Hepatic stellate cell (primary cell): Measurements from ENCODE around the gene CLASP1.
A peak's percentile ranks its signal among the peaks of the same experiment; 100 is the strongest.

Experiments used
- DNase-seq: peaks from one replicate; pipeline ENCODE4 v3.0.0; 2011; ENCODE audit warnings: low spot score

CLASP1 gene

DNA sequence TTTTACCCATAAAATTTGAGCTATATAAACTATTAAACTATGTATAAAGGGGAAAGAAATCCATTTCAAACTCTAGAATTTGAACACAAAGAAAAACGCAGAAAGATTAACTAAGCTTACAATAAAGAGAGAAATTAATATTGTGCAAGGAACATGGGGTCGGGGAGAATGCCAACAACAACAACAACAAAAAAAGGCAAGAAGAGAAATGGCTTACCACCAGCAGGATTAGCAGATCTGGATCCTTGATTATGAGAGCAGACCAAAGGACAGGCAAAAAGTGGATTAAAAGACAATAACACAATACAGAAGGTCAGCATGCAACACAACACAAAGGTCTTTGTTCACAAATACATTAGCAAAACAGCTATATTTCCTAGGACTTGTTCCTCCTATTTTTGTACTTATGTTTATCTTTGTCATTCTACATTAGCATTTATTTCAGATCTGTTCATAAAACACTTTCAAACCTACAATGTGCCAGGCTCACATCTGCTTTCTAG lies 222.0 kb downstream of the CLASP1 start:
- DNase-seq, result no peak

- no peak for DNase-seq
Observed at GRCh38 chr2:121420486-121420885, 228.8 kb downstream of the CLASP1 start.

DNA sequence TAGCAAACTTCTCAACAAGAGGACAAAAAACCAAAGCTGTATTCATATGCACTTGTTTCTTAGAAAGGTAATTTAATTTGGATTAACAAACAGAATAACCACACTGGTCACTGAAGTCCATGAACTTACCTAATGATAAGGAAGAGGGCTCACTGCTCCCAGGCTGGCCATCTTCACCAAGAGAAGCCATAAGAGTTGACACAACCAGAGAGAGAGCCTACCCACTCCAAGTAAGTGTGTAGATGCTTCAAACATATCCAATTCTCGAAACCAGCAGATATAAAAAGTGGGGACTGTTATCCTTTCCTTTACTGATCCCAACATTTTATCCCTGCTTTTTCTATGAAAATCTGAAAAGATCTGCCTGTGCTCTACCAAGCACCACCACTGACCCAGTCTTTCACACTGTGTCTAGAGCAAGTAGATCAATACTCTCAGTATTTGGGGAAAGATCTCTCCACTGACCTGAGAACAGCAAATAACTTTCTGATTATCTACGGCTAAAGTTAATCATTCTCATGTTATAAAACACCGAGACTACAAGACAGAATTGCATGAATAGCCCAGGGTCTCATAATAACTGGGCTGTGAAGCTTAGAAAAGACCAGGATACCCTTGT lies 230.1 kb downstream of the CLASP1 start:
- DNase-seq, result no peak

DNA sequence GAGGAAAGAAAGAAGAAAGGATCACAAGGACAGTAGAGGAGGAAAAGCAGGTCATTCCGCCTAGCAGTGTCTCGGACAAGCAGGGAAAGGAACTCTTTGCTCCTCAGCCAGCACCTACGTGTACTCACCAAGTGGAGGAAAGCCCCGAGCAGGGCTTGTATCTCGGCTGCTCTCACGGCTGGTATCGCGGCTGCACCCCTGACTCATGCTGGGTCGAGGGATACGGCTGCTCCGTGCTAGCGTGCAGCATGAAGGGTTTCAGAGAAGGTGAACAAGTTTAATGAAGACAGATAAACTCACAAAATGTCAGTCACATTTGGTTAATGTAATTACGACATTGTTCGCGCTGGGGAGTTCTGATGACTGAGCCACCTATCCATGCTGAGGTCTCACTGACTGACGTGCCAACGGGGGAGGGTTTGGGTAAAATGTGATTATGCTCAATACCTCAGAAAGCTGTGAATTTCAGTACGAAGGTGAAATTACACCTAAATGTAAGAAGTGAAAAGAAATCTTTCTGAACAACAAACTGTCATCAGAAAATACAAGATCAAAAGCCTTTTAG lies 230.7 kb downstream of the CLASP1 start:
- no peak for DNase-seq

- DNase-seq, result no peak
Observed at GRCh38 chr2:121417826-121418225, 231.4 kb downstream of the CLASP1 start.

GRCh38 chr2:121415727-121416126 lies 233.5 kb downstream of the CLASP1 start:
- DNase-seq, result no peak

GRCh38 chr2:121412349-121412748 lies 236.9 kb downstream of the CLASP1 start:
- no peak for DNase-seq

- no peak for DNase-seq
Observed at GRCh38 chr2:121409966-121410365, 239.3 kb downstream of the CLASP1 start.

GRCh38 chr2:121409388-121409787 lies 239.9 kb downstream of the CLASP1 start:
- DNase-seq, result no peak

- peak; percentile 24 for DNase-seq
Observed at GRCh38 chr2:121408641-121409040, 240.6 kb downstream of the CLASP1 start.

DNA sequence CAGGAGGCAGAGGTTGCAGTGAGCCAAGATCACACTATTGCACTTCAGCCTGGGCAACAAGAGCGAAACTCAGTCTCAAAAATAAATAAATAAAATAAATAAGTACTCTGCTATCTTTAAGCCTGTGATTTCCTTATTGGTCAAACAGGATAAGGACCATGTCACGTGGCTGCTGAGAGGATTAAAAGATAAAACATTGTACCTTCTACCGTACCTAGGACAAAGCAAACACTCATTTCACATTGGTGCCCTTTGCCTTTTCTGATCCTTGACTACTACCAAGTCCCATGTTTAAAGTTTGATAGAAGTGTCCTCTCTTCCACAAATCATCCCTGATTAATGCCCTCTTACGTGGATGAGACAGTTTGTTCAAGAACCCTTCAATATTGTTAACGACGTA lies 244.0 kb downstream of the CLASP1 start:
- no peak for DNase-seq

- DNase-seq, result no peak
Observed at GRCh38 chr2:121400201-121400600, 249.1 kb downstream of the CLASP1 start.

DNA sequence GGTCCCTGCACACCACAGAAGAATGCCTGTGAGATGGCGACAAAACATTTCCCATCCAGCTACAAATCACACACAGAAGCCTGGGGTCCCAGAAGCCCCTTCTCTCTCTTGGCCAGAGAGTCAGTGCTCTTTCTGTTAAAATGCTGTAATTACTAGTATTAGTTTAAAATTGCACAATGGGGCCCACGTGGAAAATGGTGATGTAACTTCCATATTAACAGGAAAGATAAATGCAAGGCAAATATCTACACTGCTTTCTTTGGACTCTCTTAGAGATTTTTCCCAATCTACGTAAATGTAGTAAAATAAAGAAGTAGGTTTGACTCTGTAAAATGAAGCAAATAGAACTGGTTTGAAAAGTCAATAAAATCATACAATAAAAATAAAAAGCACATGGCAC lies 250.4 kb downstream of the CLASP1 start:
- no peak for DNase-seq

DNA sequence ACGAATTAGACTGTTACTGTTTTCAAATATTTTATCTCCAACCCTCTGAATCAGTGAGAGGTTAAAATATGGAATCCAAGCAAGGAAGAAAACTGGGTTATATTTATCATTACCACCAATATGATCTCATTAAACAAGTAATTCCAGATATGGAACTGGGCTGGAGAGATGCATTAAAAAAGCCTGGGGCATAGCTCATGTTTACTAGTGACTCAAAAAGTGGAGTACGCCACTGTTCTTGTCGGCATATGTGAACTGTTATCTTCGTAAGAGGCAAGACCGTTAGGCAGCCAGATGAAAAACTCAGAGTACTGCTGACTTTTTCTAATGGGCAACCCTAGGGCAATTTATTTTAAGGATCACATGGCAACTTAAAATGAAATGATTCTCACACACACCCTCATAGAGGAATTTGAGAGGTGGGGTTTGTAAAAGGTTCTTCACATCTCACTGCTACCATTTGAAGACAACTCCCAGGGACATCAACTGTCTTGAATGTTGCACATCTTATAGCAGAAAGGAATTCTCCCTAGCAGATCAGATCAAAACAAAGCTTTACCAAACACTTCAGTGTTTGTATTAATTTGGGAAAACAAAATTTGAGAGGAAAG lies 259.1 kb downstream of the CLASP1 start:
- DNase-seq, result no peak

GRCh38 chr2:121388371-121388770 lies 260.9 kb downstream of the CLASP1 start:
- DNase-seq, result no peak

DNA sequence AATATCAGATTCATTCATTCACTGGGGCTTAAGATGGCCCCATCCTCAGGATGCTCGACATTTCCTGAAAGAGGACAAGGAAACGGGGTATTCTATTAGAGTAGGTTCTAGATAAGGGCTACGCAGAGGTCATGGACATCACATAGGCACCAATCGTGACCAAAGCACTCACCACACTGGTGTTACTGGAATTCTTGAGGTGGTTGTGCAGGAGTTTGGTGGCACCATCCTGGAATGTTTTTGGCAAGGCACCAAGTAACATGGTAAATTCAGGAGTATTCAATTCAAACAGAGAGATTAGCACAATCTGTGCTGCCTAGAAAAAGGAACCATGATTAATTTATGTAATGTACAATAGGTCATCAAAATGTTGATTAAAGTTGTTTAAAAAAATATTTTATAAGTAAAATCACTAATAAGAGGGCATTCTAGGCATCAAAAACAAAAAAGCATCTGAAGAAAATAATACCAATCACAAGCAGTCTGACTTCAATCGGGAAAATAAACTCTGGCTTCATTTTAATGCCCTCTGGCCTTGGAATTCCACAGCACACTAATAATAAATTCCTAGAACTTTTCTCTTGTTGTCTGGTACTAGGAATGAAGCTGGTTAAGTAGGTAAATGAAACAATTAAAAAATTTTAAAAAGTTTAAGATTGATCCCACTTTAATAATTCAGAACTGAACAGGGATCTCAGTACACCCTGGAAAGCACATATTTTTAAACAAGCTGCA lies 261.5 kb downstream of the CLASP1 start:
- DNase-seq, result no peak

DNA sequence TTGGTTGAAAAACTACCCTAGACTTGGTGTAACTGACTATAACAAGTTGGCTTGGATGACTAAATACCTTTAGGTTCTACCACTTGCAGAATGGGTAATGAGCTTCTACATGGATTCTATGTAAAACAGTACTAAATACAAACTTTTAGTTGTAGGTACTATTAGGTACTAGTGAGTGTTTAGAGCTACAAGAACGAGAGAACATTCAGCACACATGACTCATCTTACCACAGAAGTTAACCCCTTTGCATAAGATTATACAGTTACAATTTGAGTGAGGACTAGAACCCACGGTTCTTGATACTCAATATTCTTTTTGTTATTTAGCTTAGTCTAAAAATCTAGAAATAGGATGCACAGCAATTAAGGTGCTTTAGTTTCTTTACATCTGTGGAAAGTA lies 262.6 kb downstream of the CLASP1 start:
- peak; percentile 34 for DNase-seq

DNA sequence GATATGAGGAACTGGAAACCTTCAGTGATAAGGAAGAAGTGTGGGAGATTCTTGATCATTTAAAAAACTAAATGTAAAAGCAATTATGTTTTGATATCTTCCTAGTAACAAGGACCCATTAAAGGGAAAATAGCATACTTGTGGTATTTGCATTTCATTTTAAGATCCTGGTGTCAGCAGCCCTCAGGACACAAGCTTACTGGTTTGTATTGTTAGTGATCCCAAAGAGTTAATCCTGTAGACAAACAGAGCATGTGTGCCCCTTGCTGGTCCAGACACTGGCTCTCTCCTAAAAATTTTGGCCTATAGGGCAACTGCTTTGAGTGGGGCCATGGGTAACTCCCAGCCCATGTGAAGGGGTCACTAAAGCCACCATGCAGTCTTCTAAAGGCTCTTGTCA lies 263.2 kb downstream of the CLASP1 start:
- DNase-seq, result no peak

GRCh38 chr2:121382744-121383143 lies 266.5 kb downstream of the CLASP1 start:
- no peak for DNase-seq

GRCh38 chr2:121377646-121378045 lies 271.6 kb downstream of the CLASP1 start:
- DNase-seq, result no peak

DNA sequence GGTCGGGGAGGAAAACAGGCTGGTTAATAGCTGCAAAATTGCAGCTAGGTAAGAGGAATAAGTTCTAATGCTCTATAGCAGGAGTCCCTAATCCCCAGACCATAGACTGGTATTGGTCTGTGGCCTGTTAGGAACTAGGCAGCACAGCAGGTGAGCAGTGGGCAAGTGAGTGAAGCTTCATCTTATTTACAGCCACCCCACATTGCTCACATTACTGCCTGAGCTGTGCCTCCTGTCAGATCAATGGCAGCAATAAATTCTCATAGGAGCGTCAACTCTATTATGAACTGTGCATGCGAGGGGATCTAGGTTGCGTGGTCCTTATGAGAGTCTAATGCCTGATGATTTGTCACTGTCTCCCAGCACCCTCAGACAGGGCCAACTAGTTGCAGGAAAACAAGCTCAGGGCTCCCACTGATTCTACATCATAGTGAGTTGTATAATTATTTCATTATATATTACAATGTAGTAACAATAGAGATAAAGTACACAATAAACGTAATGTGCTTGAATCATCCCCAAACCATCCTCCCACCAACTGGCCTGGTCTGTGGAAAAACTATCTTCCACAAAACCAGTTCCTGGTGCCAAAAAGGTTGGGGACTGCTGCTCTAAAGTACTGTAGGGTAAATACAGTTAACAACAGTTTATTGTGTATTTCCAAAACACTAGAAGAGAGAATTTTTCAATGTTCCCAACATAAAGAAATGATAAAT lies 272.6 kb downstream of the CLASP1 start:
- no peak for DNase-seq

GRCh38 chr2:121375621-121376159 lies 273.6 kb downstream of the CLASP1 start:
- peak; percentile 70 for DNase-seq
